ENCODE data around the gene TYW5. TPM values are rescaled to one million over a fixed set of nuclear protein-coding genes. Genes with fewer than 3 reads are reported as not detected.

Gene TYW5
- total RNA-seq, 4 donors from 2014 or later: 6.3 to 8.2 (median 7.3) TPM

GRCh38 chr2:199932312-199932855 lies 22.9 kb downstream of the TYW5 start:
- no peak overlapping the region for H3K4me3 ChIP-seq (ENCODE audit: low read depth, poor library complexity, severe bottlenecking)
- intact Hi-C loops (cut with DNase I; ENCODE audit: low total_unique reads): no loop called here
- DNase-seq (ENCODE audit: low spot score in 2 of 2): no peak
- no peak for TF ChIP-seq POLR2A (IDR thresholded peaks at IDR 0.05)
- no peak for TF ChIP-seq CTCF (IDR thresholded peaks at IDR 0.05)
- WGBS, 2 donors: 65 to 68% methylated on average over 4 of the region's 4 CpGs

GRCh38 chr2:199929262-199929661 lies 26.0 kb downstream of the TYW5 start:
- TF ChIP-seq CTCF (IDR thresholded peaks at IDR 0.05) (no peak), POLR2A (IDR thresholded peaks at IDR 0.05) (no peak)
- intact Hi-C loops (cut with DNase I; ENCODE audit: low total_unique reads): no loop called here
- 80 to 84% methylated on average over 2 of the region's 2 CpGs for WGBS, 2 donors
- DNase-seq (ENCODE audit: low spot score in 2 of 2): no peak
- no peak overlapping the region for H3K4me3 ChIP-seq (ENCODE audit: low read depth, poor library complexity, severe bottlenecking)

- no peak overlapping the region for H3K4me3 ChIP-seq (ENCODE audit: low read depth, poor library complexity, severe bottlenecking)
- no peak for TF ChIP-seq POLR2A (IDR thresholded peaks at IDR 0.05)
- TF ChIP-seq CTCF (IDR thresholded peaks at IDR 0.05): no peak
- intact Hi-C loops (cut with DNase I; ENCODE audit: low total_unique reads): no loop called here
- DNase-seq (ENCODE audit: low spot score in 2 of 2): no peak
Measured at GRCh38 chr2:199928626-199929025, 26.7 kb downstream of the TYW5 start.

GRCh38 chr2:199928226-199928625 lies 27.1 kb downstream of the TYW5 start:
- intact Hi-C loops (cut with DNase I; ENCODE audit: low total_unique reads): no loop called here
- H3K4me3 ChIP-seq (ENCODE audit: low read depth, poor library complexity, severe bottlenecking): no peak overlapping the region
- 42 to 65% methylated on average over 2 of the region's 2 CpGs for WGBS, 2 donors
- TF ChIP-seq POLR2A (IDR thresholded peaks at IDR 0.05) (no peak), CTCF (IDR thresholded peaks at IDR 0.05) (no peak)
- DNase-seq (ENCODE audit: low spot score in 2 of 2): no peak

GRCh38 chr2:199926806-199927205 lies 28.5 kb downstream of the TYW5 start:
- intact Hi-C loops (cut with DNase I; ENCODE audit: low total_unique reads): no loop called here
- TF ChIP-seq CTCF (IDR thresholded peaks at IDR 0.05) (no peak), POLR2A (IDR thresholded peaks at IDR 0.05) (no peak)
- no peak overlapping the region for H3K4me3 ChIP-seq (ENCODE audit: low read depth, poor library complexity, severe bottlenecking)
- DNase-seq (ENCODE audit: low spot score in 2 of 2): no peak
- WGBS, 2 donors: 35 to 41% methylated on average over 1 of the region's 1 CpG

- DNase-seq (ENCODE audit: low spot score in 2 of 2): no peak
- TF ChIP-seq CTCF (IDR thresholded peaks at IDR 0.05) (no peak), POLR2A (IDR thresholded peaks at IDR 0.05) (no peak)
- no peak overlapping the region for H3K4me3 ChIP-seq (ENCODE audit: low read depth, poor library complexity, severe bottlenecking)
- intact Hi-C loops (cut with DNase I; ENCODE audit: low total_unique reads): no loop called here
- WGBS, 2 donors: 75 to 82% methylated on average over 2 of the region's 2 CpGs
Measured at GRCh38 chr2:199923924-199924323, 31.4 kb downstream of the TYW5 start.
